Kidney epithelial cell (primary cell): Measurements from ENCODE around the gene ATP2B1. TPM values are rescaled to one million over a fixed set of nuclear protein-coding genes. Genes with fewer than 3 reads are reported as not detected.

Experiments
- DNase-seq: peaks from one replicate; pipeline ENCODE4 v3.0.0-alpha.2; 2010; ENCODE audit warnings: low read depth
- H3K27me3 ChIP-seq: 2 replicates; pipeline ENCODE4 v1.6.0; 2011; ENCODE audit warnings: low read length; ENCODE audit not compliant: control insufficient read depth, insufficient read depth
- H3K36me3 ChIP-seq: 2 replicates; pipeline ENCODE4 v1.5.1; 2011; ENCODE audit warnings: low read length; ENCODE audit not compliant: control insufficient read depth, insufficient read depth
- H3K4me3 ChIP-seq: 2 replicates; pipeline ENCODE4 v1.5.1; 2011; ENCODE audit warnings: low read depth, mild to moderate bottlenecking, control low read depth, low read length
- CTCF ChIP-seq: IDR thresholded peaks from 2 replicates; pipeline ENCODE4 v1.5.1; 2011; ENCODE audit warnings: mild to moderate bottlenecking, moderate library complexity, low read length, control low read depth, inconsistent platforms; ENCODE audit not compliant: insufficient read depth, poor library complexity, severe bottlenecking
- total RNA-seq: library from RNA; depleted of rRNA; stranded (reverse); fragments of >200 nt; gene quantifications from 2 replicates; pipeline ENCODE4 v1.2.3, GENCODE V29; 2015

The ATP2B1 gene
- total RNA-seq, 1 donor from 2014 or later, result 45.9 TPM

GRCh38 chr12:89603678-89604077, 105.0 kb downstream of the ATP2B1 start:
- H3K36me3 ChIP-seq, result no peaks in the 10 kb centered on the region
- no peak for DNase-seq
- no peaks in the 10 kb centered on the region for H3K27me3 ChIP-seq
- H3K4me3 ChIP-seq, result no peak overlapping the region
- no peak for TF ChIP-seq CTCF

- no peak overlapping the region for H3K4me3 ChIP-seq
- no peaks in the 10 kb centered on the region for H3K27me3 ChIP-seq
- TF ChIP-seq CTCF, result no peak
- no peak for DNase-seq
- no peaks in the 10 kb centered on the region for H3K36me3 ChIP-seq
These were observed 110.9 kb downstream of the ATP2B1 start for GRCh38 chr12:89597770-89598169.

- no peaks in the 10 kb centered on the region for H3K36me3 ChIP-seq
- no peak overlapping the region for H3K4me3 ChIP-seq
- H3K27me3 ChIP-seq, result no peaks in the 10 kb centered on the region
- no peak for TF ChIP-seq CTCF
- DNase-seq, result no peak
These were observed 111.4 kb downstream of the ATP2B1 start for GRCh38 chr12:89597210-89597609.

GRCh38 chr12:89593873-89594272, 114.8 kb downstream of the ATP2B1 start:
- no peak for DNase-seq
- no peak overlapping the region for H3K4me3 ChIP-seq
- no peaks in the 10 kb centered on the region for H3K36me3 ChIP-seq
- no peaks in the 10 kb centered on the region for H3K27me3 ChIP-seq
- no peak for TF ChIP-seq CTCF

- DNase-seq, result no peak
- no peaks in the 10 kb centered on the region for H3K27me3 ChIP-seq
- TF ChIP-seq CTCF, result no peak
- no peak overlapping the region for H3K4me3 ChIP-seq
- no peaks in the 10 kb centered on the region for H3K36me3 ChIP-seq
These were observed 115.4 kb downstream of the ATP2B1 start for GRCh38 chr12:89593233-89593632.

- no peak for DNase-seq
- H3K36me3 ChIP-seq, result no peaks in the 10 kb centered on the region
- TF ChIP-seq CTCF, result no peak
- H3K27me3 ChIP-seq, result no peaks in the 10 kb centered on the region
- no peak overlapping the region for H3K4me3 ChIP-seq
These were observed 118.9 kb downstream of the ATP2B1 start for GRCh38 chr12:89589753-89590152.
